OCI-LY1 (cell line): ENCODE data around the gene SARM1.

Experiments used
- H2AFZ ChIP-seq: fragments of 200-600 bp; sonication (generic), shearing (Covaris generic); 2 replicates; pipeline ENCODE4 v1.6.0; 2014; ENCODE audit warnings: antibody characterized with exemption, mild to moderate bottlenecking, low read length
- H3F3A ChIP-seq: fragments of 200-600 bp; sonication (generic), shearing (Covaris generic); 2 replicates; pipeline ENCODE4 v1.6.0; 2014; ENCODE audit warnings: mild to moderate bottlenecking, antibody characterized with exemption, low read length, moderate library complexity; ENCODE audit not compliant: insufficient read depth
- H3K27ac ChIP-seq: fragments of 200-600 bp; sonication (generic); 2 replicates; pipeline ENCODE4 v1.5.1; 2014; ENCODE audit warnings: low read length, mixed run types, mild to moderate bottlenecking, low read depth; ENCODE audit not compliant: poor library complexity, severe bottlenecking
- H3K27me3 ChIP-seq: fragments of 200-600 bp; sonication (generic); 2 replicates; pipeline ENCODE4 v1.6.0; 2014; ENCODE audit warnings: antibody characterized with exemption, mild to moderate bottlenecking, low read length, moderate library complexity; ENCODE audit not compliant: insufficient read depth
- H3K36me3 ChIP-seq: fragments of 200-600 bp; sonication (generic); 2 replicates; pipeline ENCODE4 v1.6.1; 2014; ENCODE audit warnings: mild to moderate bottlenecking, antibody characterized with exemption, low read length, moderate library complexity, mixed read lengths; ENCODE audit not compliant: insufficient read depth
- H3K4me1 ChIP-seq: fragments of 200-600 bp; sonication (generic); 2 replicates; pipeline ENCODE4 v1.5.1; 2014; ENCODE audit warnings: mild to moderate bottlenecking, low read length, moderate library complexity; ENCODE audit not compliant: insufficient read depth, severe bottlenecking
- H3K4me2 ChIP-seq: fragments of 200-600 bp; sonication (generic), shearing (Covaris generic); 2 replicates; pipeline ENCODE4 v1.6.1; 2014; ENCODE audit warnings: low read length
- H3K4me3 ChIP-seq: fragments of 200-600 bp; sonication (generic); 2 replicates; pipeline ENCODE4 v1.5.1; 2014; ENCODE audit warnings: low read length, low read depth, mild to moderate bottlenecking, mixed read lengths; ENCODE audit not compliant: poor library complexity, severe bottlenecking
- H3K79me2 ChIP-seq: fragments of 200-600 bp; shearing (Covaris generic); 2 replicates; pipeline ENCODE4 v1.6.1; 2016; ENCODE audit warnings: mixed run types, low read length, mixed read lengths; ENCODE audit not compliant: insufficient read depth
- H3K9ac ChIP-seq: fragments of 200-600 bp; sonication (generic), shearing (Covaris generic); 2 replicates; pipeline ENCODE4 v1.6.1; 2014; ENCODE audit warnings: mild to moderate bottlenecking, low read length, mixed read lengths
- H3K9me2 ChIP-seq: fragments of 200-600 bp; sonication (generic), shearing (Covaris generic); 2 replicates; pipeline ENCODE4 v1.6.1; 2014; ENCODE audit warnings: low read depth, mild to moderate bottlenecking, low read length, mixed read lengths
- H3K9me3 ChIP-seq: fragments of 200-600 bp; shearing (Covaris generic); 2 replicates; pipeline ENCODE4 v1.6.1; 2014; ENCODE audit warnings: low read length, mixed read lengths
- H4K20me1 ChIP-seq: fragments of 200-600 bp; sonication (generic), shearing (Covaris generic); 2 replicates; pipeline ENCODE4 v1.6.0; 2016; ENCODE audit warnings: mild to moderate bottlenecking, low read length; ENCODE audit not compliant: insufficient read depth
- EZH2 ChIP-seq: fragments of 200-600 bp; sonication (generic), shearing (Covaris generic); IDR thresholded peaks from 2 replicates; pipeline ENCODE4 v1.8.0; 2017; ENCODE audit warnings: borderline replicate concordance, mixed run types, mild to moderate bottlenecking, antibody characterized with exemption, low read length, moderate library complexity, mixed read lengths
- TF ChIP-seq, protein P1 (sequence below): fragments of 200-600 bp; sonication (generic), shearing (Covaris generic); IDR thresholded peaks from 2 replicates; pipeline ENCODE4 v1.5.1; 2017; ENCODE audit warnings: mild to moderate bottlenecking, antibody characterized with exemption, low read length, moderate library complexity, mixed read lengths

Gene SARM1

GRCh38 chr17:28402224-28402630, 30.7 kb downstream of the SARM1 start:
- no peaks in the 10 kb centered on the region for H4K20me1 ChIP-seq
- no peak overlapping the region for H3K27ac ChIP-seq
- no peaks in the 10 kb centered on the region for H3K27me3 ChIP-seq
- peaks cover 9% of the 10 kb centered on the region for H3K4me1 ChIP-seq
- no peak for TF ChIP-seq EZH2
- TF ChIP-seq, protein P1, sequence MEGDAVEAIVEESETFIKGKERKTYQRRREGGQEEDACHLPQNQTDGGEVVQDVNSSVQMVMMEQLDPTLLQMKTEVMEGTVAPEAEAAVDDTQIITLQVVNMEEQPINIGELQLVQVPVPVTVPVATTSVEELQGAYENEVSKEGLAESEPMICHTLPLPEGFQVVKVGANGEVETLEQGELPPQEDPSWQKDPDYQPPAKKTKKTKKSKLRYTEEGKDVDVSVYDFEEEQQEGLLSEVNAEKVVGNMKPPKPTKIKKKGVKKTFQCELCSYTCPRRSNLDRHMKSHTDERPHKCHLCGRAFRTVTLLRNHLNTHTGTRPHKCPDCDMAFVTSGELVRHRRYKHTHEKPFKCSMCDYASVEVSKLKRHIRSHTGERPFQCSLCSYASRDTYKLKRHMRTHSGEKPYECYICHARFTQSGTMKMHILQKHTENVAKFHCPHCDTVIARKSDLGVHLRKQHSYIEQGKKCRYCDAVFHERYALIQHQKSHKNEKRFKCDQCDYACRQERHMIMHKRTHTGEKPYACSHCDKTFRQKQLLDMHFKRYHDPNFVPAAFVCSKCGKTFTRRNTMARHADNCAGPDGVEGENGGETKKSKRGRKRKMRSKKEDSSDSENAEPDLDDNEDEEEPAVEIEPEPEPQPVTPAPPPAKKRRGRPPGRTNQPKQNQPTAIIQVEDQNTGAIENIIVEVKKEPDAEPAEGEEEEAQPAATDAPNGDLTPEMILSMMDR: no peak
- H3K9ac ChIP-seq: no peak overlapping the region
- no peaks in the 10 kb centered on the region for H3F3A ChIP-seq
- H3K9me3 ChIP-seq: no peaks in the 10 kb centered on the region
- H3K79me2 ChIP-seq: no peaks in the 10 kb centered on the region
- no peaks in the 10 kb centered on the region for H3K9me2 ChIP-seq
- H3K4me2 ChIP-seq: no peak overlapping the region
- H3K4me3 ChIP-seq: no peak overlapping the region
- no peak overlapping the region for H2AFZ ChIP-seq
- H3K36me3 ChIP-seq: no peaks in the 10 kb centered on the region

DNA sequence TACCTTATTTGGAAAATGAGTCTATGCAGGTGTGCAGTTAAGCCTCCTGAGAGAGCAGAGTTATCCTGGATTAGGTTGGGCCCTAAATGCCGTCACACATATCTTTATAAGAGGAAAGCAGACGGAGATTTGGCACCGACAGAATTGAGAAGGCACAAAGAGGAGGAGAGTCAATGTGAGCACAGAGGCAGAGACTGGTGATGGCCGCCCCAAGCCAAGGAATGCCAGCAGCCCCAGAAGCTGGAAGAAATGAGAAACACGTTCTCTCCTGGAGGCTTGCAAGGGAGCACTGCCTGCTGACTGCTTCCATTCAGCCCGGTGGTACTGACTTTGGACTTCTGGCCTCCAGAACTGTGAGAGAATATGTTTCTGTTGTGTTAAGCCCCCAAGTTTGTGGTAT, 31.4 kb downstream of the SARM1 start:
- no peaks in the 10 kb centered on the region for H3K27me3 ChIP-seq
- H3K4me2 ChIP-seq: no peak overlapping the region
- TF ChIP-seq EZH2: no peak
- TF ChIP-seq, protein P1: no peak

GRCh38 chr17:28404007-28404406, 32.5 kb downstream of the SARM1 start:
- no peaks in the 10 kb centered on the region for H3K36me3 ChIP-seq
- no peaks in the 10 kb centered on the region for H4K20me1 ChIP-seq
- no peak overlapping the region for H3K4me2 ChIP-seq
- no peaks in the 10 kb centered on the region for H3K79me2 ChIP-seq
- H3F3A ChIP-seq: no peaks in the 10 kb centered on the region
- no peak overlapping the region for H3K9ac ChIP-seq
- no peaks in the 10 kb centered on the region for H3K9me2 ChIP-seq
- no peak for TF ChIP-seq EZH2
- TF ChIP-seq, protein P1: no peak
- H2AFZ ChIP-seq: no peak overlapping the region
- H3K4me1 ChIP-seq: peaks cover 9% of the 10 kb centered on the region
- no peak overlapping the region for H3K4me3 ChIP-seq
- H3K27ac ChIP-seq: no peak overlapping the region
- no peaks in the 10 kb centered on the region for H3K27me3 ChIP-seq
- H3K9me3 ChIP-seq: no peaks in the 10 kb centered on the region

More for the DNA sequence above, 31.4 kb downstream of the SARM1 start:
- Histone ChIP-seq H3K27ac (no peak overlapping the region), H3K9me3 (no peaks in the 10 kb centered on the region), H3K36me3 (no peaks in the 10 kb centered on the region), H4K20me1 (no peaks in the 10 kb centered on the region), H3F3A (no peaks in the 10 kb centered on the region), H3K9me2 (no peaks in the 10 kb centered on the region), H3K4me3 (no peak overlapping the region), H3K4me1 (peaks cover 9% of the 10 kb centered on the region), H3K79me2 (no peaks in the 10 kb centered on the region), H2AFZ (no peak overlapping the region), H3K9ac (no peak overlapping the region)
